ENCODE results near the gene ODR4.
"Not testable (repeated sequence)": the region's sequence is repeated elsewhere in the genome, so short reads cannot be mapped to it uniquely, and the experiment has no call there.

The ODR4 gene

DNA sequence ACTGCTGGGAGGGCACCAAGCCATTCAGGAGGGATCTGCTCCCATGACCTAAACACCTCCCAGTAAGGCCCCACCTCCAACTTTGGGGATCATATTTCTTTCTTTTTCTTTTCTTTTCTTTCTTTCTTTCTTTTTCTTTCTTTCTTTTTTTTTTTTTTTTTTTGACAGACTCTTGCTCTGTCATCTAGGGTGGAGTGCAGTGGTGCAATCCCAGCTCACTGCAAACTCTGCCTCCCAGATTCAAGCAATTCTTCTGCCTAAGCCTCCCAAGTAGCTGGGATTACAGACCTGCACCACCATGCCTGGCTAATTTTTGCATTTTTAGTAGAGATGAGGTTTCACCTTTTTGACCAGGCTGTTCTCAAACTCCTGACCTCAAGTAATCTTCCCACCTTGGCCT is 89.9 kb downstream of the ODR4 start:
- not testable (repeated sequence) for H3K9ac ChIP-seq (ENCODE audit: low read length); H3K27me3 ChIP-seq (ENCODE audit: control insufficient read depth, insufficient read depth, low read length); H3K4me3 ChIP-seq (ENCODE audit: low read length); H3K4me1 ChIP-seq (ENCODE audit: control insufficient read depth, insufficient read depth, low read length); H3K27ac ChIP-seq (ENCODE audit: low read depth, low read length); H3K36me3 ChIP-seq (ENCODE audit: control insufficient read depth, insufficient read depth, low read length)

- Histone ChIP-seq H3K4me1 (ENCODE audit: control insufficient read depth, insufficient read depth, low read length) (no peaks in the 10 kb centered on the region), H3K9ac (ENCODE audit: low read length) (no peak overlapping the region), H3K27me3 (ENCODE audit: control insufficient read depth, insufficient read depth, low read length) (no peaks in the 10 kb centered on the region), H3K4me3 (ENCODE audit: low read length) (no peak overlapping the region), H3K27ac (ENCODE audit: low read depth, low read length) (no peak overlapping the region), H3K36me3 (ENCODE audit: control insufficient read depth, insufficient read depth, low read length) (no peaks in the 10 kb centered on the region)
Observed at GRCh38 chr1:186465946-186466345, 90.3 kb downstream of the ODR4 start.

Measured in rectal smooth muscle tissue (tissue), 1 donor.